ENCODE results near the gene GZF1.

GZF1 gene

DNA sequence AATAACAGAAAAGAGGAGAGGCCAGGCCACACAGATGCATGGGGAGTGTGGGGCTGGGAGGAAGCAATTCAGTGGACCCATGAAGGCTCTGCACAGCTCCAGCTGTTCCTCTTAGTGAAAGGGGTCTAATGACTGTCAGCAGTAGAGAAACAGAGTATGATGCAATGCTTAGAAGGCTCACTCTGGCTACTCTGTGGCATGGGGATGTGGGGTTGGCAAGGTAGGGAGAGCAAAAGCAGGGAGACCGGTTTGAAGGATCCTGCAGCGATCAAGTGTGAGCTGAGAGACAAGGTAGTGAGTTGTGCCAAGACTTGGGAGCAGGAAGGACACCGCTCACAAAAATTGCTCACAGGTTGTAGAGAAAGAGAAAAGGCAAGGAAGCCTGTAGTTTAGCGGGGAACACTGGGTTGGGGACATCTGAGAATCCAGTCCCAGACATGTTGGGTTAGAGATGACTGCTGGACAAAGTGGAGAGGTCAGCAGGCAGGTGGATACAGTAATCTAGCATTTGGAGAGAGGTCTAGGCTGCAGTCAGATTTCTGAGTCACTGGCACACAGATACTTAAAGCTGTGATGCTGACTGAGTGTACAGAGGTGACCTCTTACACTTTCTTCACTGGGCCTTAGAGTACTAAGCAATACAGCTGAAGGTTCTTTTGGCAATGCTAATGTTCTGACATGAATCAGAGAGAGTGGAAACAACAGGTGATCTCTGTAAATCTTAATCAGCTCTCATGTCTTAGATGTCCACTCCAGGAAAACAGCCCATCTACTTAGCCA, 32.2 kb downstream of the GZF1 start:
- no peak overlapping the region for H3K4me3 Mint-ChIP-seq
- DNase-seq = no peak
- H3K4me1 Mint-ChIP-seq (ENCODE audit: low read depth in 2 of 2) = peaks cover 7 to 14% of the 10 kb centered on the region in 2 donors
- no peaks in the 10 kb centered on the region for H3K27me3 Mint-ChIP-seq
- ATAC-seq (replicated peaks) = no peak
- peaks cover 39% of the 10 kb centered on the region for H3K36me3 Mint-ChIP-seq (ENCODE audit: insufficient read depth)
- H3K9me3 Mint-ChIP-seq = no peaks in the 10 kb centered on the region
- H3K27ac Mint-ChIP-seq = peak overlapping the region; percentile 4 to 7

GRCh38 chr20:23396950-23397627, 35.1 kb downstream of the GZF1 start:
- ATAC-seq (replicated peaks) (no peak), DNase-seq (no peak)
- H3K4me1 Mint-ChIP-seq (ENCODE audit: low read depth in 2 of 2) = peaks cover 13 to 33% of the 10 kb centered on the region in 2 donors
- H3K4me3 Mint-ChIP-seq = no peak overlapping the region
- peak overlapping the region in 1 of 2 donors; percentile 42 for H3K27ac Mint-ChIP-seq
- H3K36me3 Mint-ChIP-seq (ENCODE audit: insufficient read depth) = peaks cover 38% of the 10 kb centered on the region
- H3K27me3 Mint-ChIP-seq = no peaks in the 10 kb centered on the region
- H3K9me3 Mint-ChIP-seq = no peaks in the 10 kb centered on the region

- peak overlapping the region in 1 of 2 donors; percentile 42 for H3K27ac Mint-ChIP-seq
- no peak for ATAC-seq (replicated peaks)
- H3K9me3 Mint-ChIP-seq = no peaks in the 10 kb centered on the region
- H3K36me3 Mint-ChIP-seq (ENCODE audit: insufficient read depth) = peaks cover 33% of the 10 kb centered on the region
- no peak for DNase-seq
- H3K4me3 Mint-ChIP-seq = no peak overlapping the region
- no peaks in the 10 kb centered on the region for H3K27me3 Mint-ChIP-seq
- H3K4me1 Mint-ChIP-seq (ENCODE audit: low read depth in 2 of 2) = peaks cover 13 to 33% of the 10 kb centered on the region in 2 donors
Observed at GRCh38 chr20:23397961-23398360, 36.0 kb downstream of the GZF1 start.

GRCh38 chr20:23399568-23400241, 37.7 kb downstream of the GZF1 start:
- peak; percentile 63 for ATAC-seq (replicated peaks)
- Mint-ChIP-seq H3K4me1 (ENCODE audit: low read depth in 2 of 2) (peaks cover 10 to 35% of the 10 kb centered on the region in 2 donors), H3K4me3 (no peak overlapping the region), H3K27ac (peak overlapping the region; percentile 30 to 58), H3K9me3 (no peaks in the 10 kb centered on the region), H3K27me3 (no peaks in the 10 kb centered on the region), H3K36me3 (ENCODE audit: insufficient read depth) (peaks cover 22% of the 10 kb centered on the region)
- DNase-seq = no peak

DNA sequence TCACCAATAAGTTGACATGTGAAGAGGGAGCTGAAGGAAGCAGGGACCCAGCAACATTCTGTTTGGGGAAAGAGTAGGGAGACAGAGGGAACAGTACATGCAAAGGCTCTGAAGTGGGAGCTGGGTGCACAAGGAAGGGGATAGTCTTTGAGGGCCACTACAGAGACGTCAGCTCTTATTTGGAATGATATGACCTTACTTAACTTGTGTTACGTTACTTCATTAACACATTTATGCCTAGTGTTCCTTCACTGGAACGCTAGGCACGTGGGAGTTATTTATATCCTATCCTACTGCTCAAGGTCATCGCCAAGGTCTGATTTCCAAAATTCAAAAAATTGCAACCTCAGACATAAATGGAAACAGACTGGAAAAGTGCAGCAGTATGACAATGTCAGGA, 39.1 kb downstream of the GZF1 start:
- H3K4me1 Mint-ChIP-seq (ENCODE audit: low read depth in 2 of 2) = peaks cover 14 to 41% of the 10 kb centered on the region in 2 donors
- no peak overlapping the region for H3K27ac Mint-ChIP-seq
- H3K27me3 Mint-ChIP-seq = no peaks in the 10 kb centered on the region
- no peak overlapping the region for H3K4me3 Mint-ChIP-seq
- DNase-seq (no peak), ATAC-seq (replicated peaks) (no peak)
- peaks cover 22% of the 10 kb centered on the region for H3K36me3 Mint-ChIP-seq (ENCODE audit: insufficient read depth)
- no peaks in the 10 kb centered on the region for H3K9me3 Mint-ChIP-seq

GRCh38 chr20:23403751-23404150, 41.8 kb downstream of the GZF1 start:
- no peak for ATAC-seq (replicated peaks)

GRCh38 chr20:23404196-23404595, 42.2 kb downstream of the GZF1 start:
- ATAC-seq (replicated peaks) = no peak
- H3K27me3 Mint-ChIP-seq = no peaks in the 10 kb centered on the region
- H3K36me3 Mint-ChIP-seq (ENCODE audit: insufficient read depth) = peaks cover 8% of the 10 kb centered on the region
- H3K9me3 Mint-ChIP-seq = no peaks in the 10 kb centered on the region
- peaks cover 23 to 44% of the 10 kb centered on the region in 2 donors for H3K4me1 Mint-ChIP-seq (ENCODE audit: low read depth in 2 of 2)
- H3K27ac Mint-ChIP-seq = peak overlapping the region in 1 of 2 donors; percentile 3
- no peak overlapping the region for H3K4me3 Mint-ChIP-seq
- DNase-seq = no peak

More at GRCh38 chr20:23403751-23404150, 41.8 kb downstream of the GZF1 start:
- H3K4me3 Mint-ChIP-seq = no peak overlapping the region
- H3K27me3 Mint-ChIP-seq = no peaks in the 10 kb centered on the region
- H3K9me3 Mint-ChIP-seq = no peaks in the 10 kb centered on the region
- no peak overlapping the region for H3K27ac Mint-ChIP-seq
- peaks cover 8% of the 10 kb centered on the region for H3K36me3 Mint-ChIP-seq (ENCODE audit: insufficient read depth)
- DNase-seq = no peak
- peaks cover 23 to 46% of the 10 kb centered on the region in 2 donors for H3K4me1 Mint-ChIP-seq (ENCODE audit: low read depth in 2 of 2)

DNA sequence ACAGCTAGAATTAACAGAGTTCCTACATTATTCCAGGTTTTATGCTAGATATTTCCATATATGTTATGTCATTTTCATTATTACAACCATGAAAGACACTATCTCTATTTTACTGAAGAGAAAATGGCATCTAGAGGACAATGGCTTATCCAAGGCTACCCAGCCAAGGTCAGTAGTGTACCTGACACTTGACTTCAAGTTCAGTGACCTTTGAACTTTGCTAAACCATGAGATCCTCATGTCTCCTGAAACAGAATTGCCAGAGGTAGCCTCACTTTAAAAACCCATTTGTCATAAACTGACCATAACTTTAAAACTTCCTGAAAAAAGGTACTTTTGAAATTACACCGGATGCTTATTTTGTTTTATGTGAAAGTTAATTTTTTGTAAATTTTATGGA, 44.9 kb downstream of the GZF1 start:
- H3K9me3 Mint-ChIP-seq = no peaks in the 10 kb centered on the region
- no peaks in the 10 kb centered on the region for H3K27me3 Mint-ChIP-seq
- ATAC-seq (replicated peaks) (no peak), DNase-seq (no peak)
- H3K36me3 Mint-ChIP-seq (ENCODE audit: insufficient read depth) = peaks cover 4% of the 10 kb centered on the region
- peaks cover 30 to 46% of the 10 kb centered on the region in 2 donors for H3K4me1 Mint-ChIP-seq (ENCODE audit: low read depth in 2 of 2)
- H3K27ac Mint-ChIP-seq = no peak overlapping the region
- no peak overlapping the region for H3K4me3 Mint-ChIP-seq

DNA sequence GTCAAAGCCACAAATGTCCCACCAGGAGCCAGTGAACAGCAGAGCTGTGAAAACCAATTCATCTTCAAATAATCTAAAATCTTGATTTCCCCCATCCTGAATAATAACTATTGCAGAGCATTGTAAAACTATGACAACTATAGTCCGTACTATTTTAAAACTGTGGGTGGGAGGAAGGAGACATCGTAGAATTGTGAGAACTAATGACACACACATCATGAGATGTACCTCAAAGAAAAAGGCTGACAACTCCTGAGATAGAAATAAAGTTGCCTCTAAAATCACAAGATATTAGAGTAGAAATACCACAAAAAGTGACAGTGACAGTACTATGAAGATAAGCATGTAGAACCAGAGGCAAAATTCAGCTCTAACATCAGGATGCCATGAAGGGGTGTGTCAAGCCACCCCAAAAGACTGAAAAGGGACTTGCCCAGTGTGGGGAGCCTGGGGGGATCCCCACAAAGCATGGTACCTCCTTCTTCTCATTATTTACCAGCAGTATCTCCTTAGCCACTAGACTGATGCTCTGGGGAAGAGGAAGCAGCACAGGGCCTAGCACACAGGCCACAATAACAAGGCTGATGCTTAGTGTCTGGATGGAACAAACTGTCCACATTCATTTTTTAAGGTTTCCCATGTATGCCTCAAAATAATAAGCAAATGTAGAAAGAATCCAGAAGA, 45.9 kb downstream of the GZF1 start:
- Mint-ChIP-seq H3K27me3 (no peaks in the 10 kb centered on the region), H3K27ac (peak overlapping the region; percentile 41 to 89), H3K9me3 (no peaks in the 10 kb centered on the region), H3K4me1 (ENCODE audit: low read depth in 2 of 2) (peaks cover 30 to 54% of the 10 kb centered on the region in 2 donors), H3K36me3 (ENCODE audit: insufficient read depth) (no peaks in the 10 kb centered on the region), H3K4me3 (peak overlapping the region in 1 of 2 donors; percentile 13)
- peak in 1 of 3 experiments; percentile 31 for DNase-seq
- peak; percentile 97 for ATAC-seq (replicated peaks)

DNA sequence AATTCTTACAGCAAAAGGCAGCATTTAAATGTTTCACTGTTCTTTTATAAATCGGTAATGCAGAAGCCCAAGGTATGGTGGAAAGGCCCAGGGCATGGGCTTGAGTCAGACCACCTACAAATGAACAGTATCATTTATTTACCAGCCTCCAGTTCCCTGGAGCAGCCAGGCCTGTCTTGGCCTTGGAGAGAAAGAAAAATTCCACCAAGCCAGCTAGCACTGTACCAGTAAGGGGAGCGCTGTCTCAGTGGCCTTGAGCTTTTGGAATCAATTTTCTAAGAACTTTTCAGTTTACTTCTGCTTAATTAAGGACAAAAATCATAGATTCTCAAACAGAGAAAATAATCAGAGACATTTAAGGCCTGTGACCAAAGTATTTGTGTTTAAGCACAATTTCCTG, 47.0 kb downstream of the GZF1 start:
- no peak overlapping the region for H3K4me3 Mint-ChIP-seq
- no peaks in the 10 kb centered on the region for H3K36me3 Mint-ChIP-seq (ENCODE audit: insufficient read depth)
- no peaks in the 10 kb centered on the region for H3K9me3 Mint-ChIP-seq
- peaks cover 33 to 60% of the 10 kb centered on the region in 2 donors for H3K4me1 Mint-ChIP-seq (ENCODE audit: low read depth in 2 of 2)
- H3K27me3 Mint-ChIP-seq = no peaks in the 10 kb centered on the region
- DNase-seq (no peak), ATAC-seq (replicated peaks) (no peak)
- H3K27ac Mint-ChIP-seq = peak overlapping the region in 1 of 2 donors; percentile 89

DNA sequence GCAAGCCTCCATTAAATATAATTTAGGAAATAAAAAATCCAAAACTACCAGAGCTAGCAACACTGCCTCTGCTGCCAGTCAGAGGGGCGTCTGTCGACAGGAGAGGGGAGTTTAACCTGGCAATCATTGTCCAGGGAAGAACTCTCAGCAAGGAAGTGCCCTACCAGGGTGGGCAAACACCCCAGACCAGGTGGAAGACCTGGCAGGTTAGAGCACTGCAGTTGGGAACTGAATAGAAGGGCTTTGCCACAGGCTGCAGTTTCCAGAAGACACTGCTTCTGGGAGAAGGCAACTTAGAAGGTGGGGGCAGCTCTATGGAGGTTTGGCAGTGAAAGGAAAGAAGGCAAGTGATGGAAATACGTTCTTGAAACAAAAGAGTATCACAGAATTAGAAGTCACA, 47.8 kb downstream of the GZF1 start:
- DNase-seq (no peak), ATAC-seq (replicated peaks) (no peak)
- Mint-ChIP-seq H3K4me1 (ENCODE audit: low read depth in 2 of 2) (peaks cover 33 to 56% of the 10 kb centered on the region in 2 donors), H3K9me3 (no peaks in the 10 kb centered on the region), H3K27me3 (no peaks in the 10 kb centered on the region), H3K36me3 (ENCODE audit: insufficient read depth) (no peaks in the 10 kb centered on the region), H3K27ac (no peak overlapping the region), H3K4me3 (no peak overlapping the region)

DNA sequence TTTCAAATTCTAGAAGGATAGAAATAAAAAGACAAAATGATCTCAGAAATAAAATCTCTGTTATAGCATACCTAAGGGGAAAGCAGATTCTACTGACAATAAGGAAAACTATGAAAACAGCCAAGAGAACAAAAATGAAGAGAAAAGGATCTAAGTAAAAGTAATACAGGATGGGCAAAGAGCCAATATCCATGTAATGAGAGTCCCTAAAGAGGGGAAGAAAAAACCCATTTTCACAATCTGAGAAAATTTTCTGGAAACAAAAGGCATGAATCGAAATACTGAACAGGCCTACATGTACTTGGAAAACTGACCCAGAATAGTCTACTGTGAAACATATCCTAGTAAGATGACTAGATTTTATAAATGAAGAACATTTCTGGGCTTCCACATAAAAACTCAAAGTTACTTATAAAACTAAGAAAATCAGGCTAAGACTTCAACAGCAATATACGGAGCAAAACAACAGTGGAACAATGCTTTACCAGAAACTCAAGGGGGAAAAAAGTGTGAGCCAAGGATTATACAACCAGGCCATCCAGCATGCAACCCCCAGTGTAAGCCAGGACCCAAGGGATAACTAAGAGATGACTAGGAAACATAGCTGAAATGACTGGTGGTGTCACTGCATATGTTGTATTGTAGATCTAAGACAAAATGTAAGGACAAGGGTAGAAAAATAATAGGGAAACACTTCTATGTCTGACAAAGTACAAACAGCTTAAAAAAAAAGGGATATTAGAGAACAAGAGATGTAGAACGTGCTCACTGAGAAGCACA, 49.1 kb downstream of the GZF1 start:
- no peaks in the 10 kb centered on the region for H3K27me3 Mint-ChIP-seq
- ATAC-seq (replicated peaks) (no peak), DNase-seq (no peak)
- no peak overlapping the region for H3K4me3 Mint-ChIP-seq
- no peaks in the 10 kb centered on the region for H3K9me3 Mint-ChIP-seq
- peak overlapping the region in 1 of 2 donors; percentile 6 for H3K27ac Mint-ChIP-seq
- peaks cover 36 to 58% of the 10 kb centered on the region in 2 donors for H3K4me1 Mint-ChIP-seq (ENCODE audit: low read depth in 2 of 2)
- H3K36me3 Mint-ChIP-seq (ENCODE audit: insufficient read depth) = no peaks in the 10 kb centered on the region

Data from effector memory CD8-positive, alpha-beta T cell (primary cell).